ENCODE data around the gene RIOK1.

- TF ChIP-seq CTCF (IDR thresholded peaks at IDR 0.05) = no peak
- TF ChIP-seq POLR2AphosphoS5 (IDR thresholded peaks at IDR 0.05) = no peak
Measured at GRCh38 chr6:7404546-7404945, 14.9 kb downstream of the RIOK1 start.
